T-cell (primary cell): Measurements from ENCODE around the gene MED27. TPM values are rescaled to one million over a fixed set of nuclear protein-coding genes. Genes with fewer than 3 reads are reported as not detected.

Experiments
- ATAC-seq, 4 experiments: fragments of 200-7000 bp in 3 of 4; fragments of 150-1000 bp in 1 of 4; cut with Tn5 transposase; replicated peaks in 1 of 4; 1 replicate in 3 of 4; 2 replicates in 1 of 4; pipeline ENCODE4 v1.10.0; 2021; ENCODE audit warnings: moderate library complexity in 3 of 4, mild to moderate bottlenecking in 2 of 4, moderate number of reproducible peaks in 1 of 4
- CTCF ChIA-PET, 2 donors: fragments of 300-600 bp; sonication (Branson Sonifier 250); formaldehyde crosslinking; loops; one replicate each; lab custom pipeline; 2022; ENCODE audit warnings: antibody characterized with exemption in 2 of 2; lab: Charles Lee
- POLR2A ChIA-PET, 2 donors: fragments of 300-600 bp; sonication (Branson Sonifier 250); formaldehyde crosslinking; loops; one replicate each; lab custom pipeline; 2022; ENCODE audit warnings: antibody characterized with exemption in 2 of 2; lab: Charles Lee
- DNase-seq, 35 experiments: peaks; one replicate each; pipeline versions ENCODE4 v3.0.0 to v3.0.0-alpha.2; 2013 to 2023
- H3K27ac ChIP-seq: one replicate; pipeline ENCODE4 v1.5.1; 2013; ENCODE audit warnings: low read length
- H3K27me3 ChIP-seq, 2 experiments: replicated peaks in 1 of 2; 1 replicate in 1 of 2; 2 replicates in 1 of 2; pipeline versions ENCODE4 v1.6.1 to v1.7.0; 2013; ENCODE audit warnings: low read length in 1 of 2, mixed read lengths in 1 of 2; ENCODE audit not compliant: control insufficient read depth in 2 of 2, insufficient read depth in 2 of 2; ENCODE audit errors: extremely low read depth in 1 of 2
- H3K36me3 ChIP-seq, 2 donors: 1 replicate in 1 of 2; 2 replicates in 1 of 2; pipeline versions ENCODE4 v1.6.1 to v1.7.0; 2013; ENCODE audit warnings: low read length in 1 of 2; ENCODE audit not compliant: control insufficient read depth in 2 of 2, insufficient read depth in 1 of 2; ENCODE audit errors: extremely low read depth in 1 of 2
- H3K4me1 ChIP-seq, 2 experiments: 1 replicate in 1 of 2; 2 replicates in 1 of 2; pipeline versions ENCODE4 v1.6.1 to v1.7.0; 2013; ENCODE audit warnings: low read length in 2 of 2, mixed read lengths in 1 of 2; ENCODE audit not compliant: insufficient read depth in 2 of 2, control insufficient read depth in 1 of 2; ENCODE audit errors: extremely low read depth in 1 of 2
- H3K4me3 ChIP-seq, 2 donors: 1 replicate in 1 of 2; 2 replicates in 1 of 2; pipeline versions ENCODE4 v1.5.1 to v1.7.0; 2013; ENCODE audit warnings: mild to moderate bottlenecking in 2 of 2, low read length in 1 of 2, moderate library complexity in 1 of 2; ENCODE audit not compliant: control insufficient read depth in 1 of 2; ENCODE audit errors: extremely low read depth in 1 of 2
- H3K9me3 ChIP-seq: 2 replicates; pipeline ENCODE4 v1.7.0; 2013
- H3K27ac Mint-ChIP-seq, 2 donors: one replicate each; pipeline ENCODE4 v1.8.0; 2020 to 2021; ENCODE audit warnings: mild to moderate bottlenecking in 2 of 2, mixed read lengths in 2 of 2
- H3K27me3 Mint-ChIP-seq, 2 donors: one replicate each; pipeline ENCODE4 v1.8.0; 2021 to 2022; ENCODE audit warnings: mixed read lengths in 2 of 2
- H3K36me3 Mint-ChIP-seq: one replicate; pipeline ENCODE4 v1.8.0; 2021; ENCODE audit warnings: mixed read lengths
- H3K4me1 Mint-ChIP-seq, 3 donors: one replicate each; pipeline ENCODE4 v1.8.0; 2020 to 2022; ENCODE audit warnings: mixed read lengths in 3 of 3, mild to moderate bottlenecking in 1 of 3
- H3K4me3 Mint-ChIP-seq, 3 donors: one replicate each; pipeline ENCODE4 v1.8.0; 2020 to 2022; ENCODE audit warnings: mild to moderate bottlenecking in 3 of 3, mixed read lengths in 3 of 3, moderate library complexity in 3 of 3
- H3K9me3 Mint-ChIP-seq, 3 donors: one replicate each; pipeline ENCODE4 v1.8.0; 2020 to 2022; ENCODE audit warnings: mixed read lengths in 3 of 3
- WGBS: methylation state at CpG from one replicate; pipeline ENCODE4 v1.1.5; 2013; ENCODE audit warnings: missing lambda C conversion rate; ENCODE audit not compliant: insufficient coverage; 5-methylcytosine and 5-hydroxymethylcytosine counted together
- total RNA-seq, 35 experiments: library from RNA in 6 of 35; stranded (reverse) in 6 of 35; fragments of 120-200 nt in 1 of 35; gene quantifications; one replicate each; pipeline versions ENCODE4 v1.2.1 to v1.2.4 and lab custom pipeline; 2013 to 2026

The MED27 gene
- total RNA-seq, 5 donors from 2014 or later (not counting 1 experiment from before 2014, with no cell fraction given): 15.0 to 26.7 (median 17.6) TPM

GRCh38 chr9:131887680-131888079 lies 192.0 kb downstream of the MED27 start:
- DNase-seq: no peak

GRCh38 chr9:131886826-131887225 lies 192.8 kb downstream of the MED27 start:
- DNase-seq (no peak), ATAC-seq (no peak)
- peaks cover 43% of the 10 kb centered on the region for H3K36me3 Mint-ChIP-seq
- no peaks in the 10 kb centered on the region for H3K27me3 Mint-ChIP-seq
- ChIA-PET POLR2A (no interaction called here), CTCF (no interaction called here)
- H3K4me1 ChIP-seq: no peaks in the 10 kb centered on the region
- no peak overlapping the region for H3K4me3 ChIP-seq
- H3K36me3 ChIP-seq: peaks cover 0 to 13% of the 10 kb centered on the region in 2 donors
- no peak overlapping the region for H3K4me3 Mint-ChIP-seq
- H3K27ac ChIP-seq: no peak overlapping the region
- H3K27me3 ChIP-seq: no peaks in the 10 kb centered on the region
- H3K9me3 ChIP-seq: no peaks in the 10 kb centered on the region
- H3K9me3 Mint-ChIP-seq: no peaks in the 10 kb centered on the region
- 100% methylated on average over 2 of the region's 2 CpGs for WGBS
- no peak overlapping the region for H3K27ac Mint-ChIP-seq
- peaks cover 0 to 10% (median 4%) of the 10 kb centered on the region in 3 donors for H3K4me1 Mint-ChIP-seq

More at GRCh38 chr9:131887680-131888079, 192.0 kb downstream of the MED27 start:
- Histone ChIP-seq H3K27me3 (no peaks in the 10 kb centered on the region), H3K4me3 (no peak overlapping the region), H3K27ac (no peak overlapping the region), H3K36me3 (peaks cover 0 to 16% of the 10 kb centered on the region in 2 donors), H3K9me3 (no peaks in the 10 kb centered on the region), H3K4me1 (no peaks in the 10 kb centered on the region)
- no peak overlapping the region for H3K27ac Mint-ChIP-seq
- H3K27me3 Mint-ChIP-seq: no peaks in the 10 kb centered on the region
- WGBS: no CpG with 5 or more reads among the region's 2 CpGs
- ChIA-PET POLR2A (no interaction called here), CTCF (no interaction called here)
- H3K4me3 Mint-ChIP-seq: no peak overlapping the region
- H3K36me3 Mint-ChIP-seq: peaks cover 48% of the 10 kb centered on the region
- ATAC-seq: no peak
- H3K9me3 Mint-ChIP-seq: no peaks in the 10 kb centered on the region
- peaks cover 0 to 2% (median 0%) of the 10 kb centered on the region in 3 donors for H3K4me1 Mint-ChIP-seq

- Mint-ChIP-seq H3K9me3 (no peaks in the 10 kb centered on the region), H3K36me3 (peaks cover 30% of the 10 kb centered on the region), H3K27me3 (no peaks in the 10 kb centered on the region), H3K4me3 (no peak overlapping the region), H3K27ac (no peak overlapping the region), H3K4me1 (peaks cover 3 to 15% (median 4%) of the 10 kb centered on the region in 3 donors)
- no peak for DNase-seq
- no peak overlapping the region for H3K27ac ChIP-seq
- ATAC-seq: no peak
- ChIA-PET POLR2A (no interaction called here), CTCF (no interaction called here)
- H3K9me3 ChIP-seq: no peaks in the 10 kb centered on the region
- H3K36me3 ChIP-seq: peaks cover 0 to 4% of the 10 kb centered on the region in 2 donors
- no peaks in the 10 kb centered on the region for H3K27me3 ChIP-seq
- H3K4me1 ChIP-seq: peaks cover 0 to 2% of the 10 kb centered on the region in 2 experiments
- 100% methylated on average over 1 of the region's 6 CpGs for WGBS
- H3K4me3 ChIP-seq: no peak overlapping the region
These were observed 194.5 kb downstream of the MED27 start for GRCh38 chr9:131885144-131885609.

GRCh38 chr9:131884222-131884621 lies 195.4 kb downstream of the MED27 start:
- Histone ChIP-seq H3K4me3 (no peak overlapping the region), H3K36me3 (peaks cover 0 to 4% of the 10 kb centered on the region in 2 donors), H3K27me3 (no peaks in the 10 kb centered on the region), H3K4me1 (peaks cover 0 to 2% of the 10 kb centered on the region in 2 experiments), H3K27ac (no peak overlapping the region), H3K9me3 (no peaks in the 10 kb centered on the region)
- no peak overlapping the region for H3K4me3 Mint-ChIP-seq
- ChIA-PET CTCF (no interaction called here), POLR2A (no interaction called here)
- ATAC-seq: no peak
- H3K4me1 Mint-ChIP-seq: peaks cover 3 to 15% (median 6%) of the 10 kb centered on the region in 3 donors
- no peaks in the 10 kb centered on the region for H3K9me3 Mint-ChIP-seq
- H3K27ac Mint-ChIP-seq: no peak overlapping the region
- no peak for DNase-seq
- WGBS: 100% methylated on average over 1 of the region's 1 CpG
- H3K27me3 Mint-ChIP-seq: no peaks in the 10 kb centered on the region
- H3K36me3 Mint-ChIP-seq: peaks cover 29% of the 10 kb centered on the region

GRCh38 chr9:131880833-131881583 lies 198.7 kb downstream of the MED27 start:
- Mint-ChIP-seq H3K27ac (no peak overlapping the region), H3K27me3 (no peaks in the 10 kb centered on the region), H3K9me3 (no peaks in the 10 kb centered on the region), H3K4me3 (no peak overlapping the region), H3K4me1 (peaks cover 7 to 18% (median 12%) of the 10 kb centered on the region in 3 donors), H3K36me3 (peaks cover 24% of the 10 kb centered on the region)
- Histone ChIP-seq H3K36me3 (peaks cover 3 to 4% of the 10 kb centered on the region in 2 donors), H3K4me1 (peaks cover 0 to 2% of the 10 kb centered on the region in 2 experiments), H3K9me3 (no peaks in the 10 kb centered on the region), H3K27ac (no peak overlapping the region), H3K27me3 (no peaks in the 10 kb centered on the region), H3K4me3 (no peak overlapping the region)
- WGBS: 80% methylated on average over 1 of the region's 4 CpGs
- ATAC-seq (no peak), DNase-seq (no peak)
- ChIA-PET CTCF (no interaction called here), POLR2A (no interaction called here)

- H3K27ac Mint-ChIP-seq: no peak overlapping the region
- Histone ChIP-seq H3K9me3 (no peaks in the 10 kb centered on the region), H3K4me3 (no peak overlapping the region), H3K27ac (no peak overlapping the region), H3K4me1 (peaks cover 0 to 2% of the 10 kb centered on the region in 2 experiments), H3K27me3 (no peaks in the 10 kb centered on the region), H3K36me3 (peaks cover 3 to 4% of the 10 kb centered on the region in 2 donors)
- peaks cover 24% of the 10 kb centered on the region for H3K36me3 Mint-ChIP-seq
- H3K4me1 Mint-ChIP-seq: peaks cover 9 to 20% (median 12%) of the 10 kb centered on the region in 3 donors
- POLR2A ChIA-PET: no interaction called here
- CTCF ChIA-PET: interaction anchor here in 1 of 2 donors (0.7 kb wide), 1 partner anchor 131 kb away, joined by 3 read pairs; no protein-coding TSS in a partner anchor
- no peak overlapping the region for H3K4me3 Mint-ChIP-seq
- ATAC-seq (no peak), DNase-seq (no peak)
- 94% methylated on average over 6 of the region's 13 CpGs for WGBS
- H3K9me3 Mint-ChIP-seq: no peaks in the 10 kb centered on the region
- H3K27me3 Mint-ChIP-seq: no peaks in the 10 kb centered on the region
These were observed 199.8 kb downstream of the MED27 start for GRCh38 chr9:131879911-131880290.
